Measurements from ENCODE around the gene ZBTB46.

DNA sequence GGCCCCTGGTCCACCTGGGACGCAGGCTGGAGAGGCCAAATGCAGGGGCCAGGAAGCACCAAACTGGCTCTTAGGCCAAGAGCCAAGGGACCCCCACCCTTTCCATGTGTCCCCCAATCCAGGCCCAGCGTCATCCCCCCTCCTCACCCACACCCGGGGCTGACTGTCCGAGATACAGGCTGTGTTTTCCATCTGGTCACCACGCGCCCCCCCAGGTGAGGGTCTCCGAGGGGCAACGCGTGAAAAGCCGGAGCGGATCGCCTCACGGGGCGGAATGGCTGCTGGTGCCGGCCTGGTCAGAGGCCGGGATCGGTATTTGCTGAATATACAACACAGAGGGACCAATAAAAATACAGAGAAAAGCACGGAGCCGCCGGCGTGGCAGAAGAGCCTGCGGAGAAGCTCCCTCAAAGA lies 25.0 kb upstream of the ZBTB46 start:
- TF ChIP-seq, protein P1, sequence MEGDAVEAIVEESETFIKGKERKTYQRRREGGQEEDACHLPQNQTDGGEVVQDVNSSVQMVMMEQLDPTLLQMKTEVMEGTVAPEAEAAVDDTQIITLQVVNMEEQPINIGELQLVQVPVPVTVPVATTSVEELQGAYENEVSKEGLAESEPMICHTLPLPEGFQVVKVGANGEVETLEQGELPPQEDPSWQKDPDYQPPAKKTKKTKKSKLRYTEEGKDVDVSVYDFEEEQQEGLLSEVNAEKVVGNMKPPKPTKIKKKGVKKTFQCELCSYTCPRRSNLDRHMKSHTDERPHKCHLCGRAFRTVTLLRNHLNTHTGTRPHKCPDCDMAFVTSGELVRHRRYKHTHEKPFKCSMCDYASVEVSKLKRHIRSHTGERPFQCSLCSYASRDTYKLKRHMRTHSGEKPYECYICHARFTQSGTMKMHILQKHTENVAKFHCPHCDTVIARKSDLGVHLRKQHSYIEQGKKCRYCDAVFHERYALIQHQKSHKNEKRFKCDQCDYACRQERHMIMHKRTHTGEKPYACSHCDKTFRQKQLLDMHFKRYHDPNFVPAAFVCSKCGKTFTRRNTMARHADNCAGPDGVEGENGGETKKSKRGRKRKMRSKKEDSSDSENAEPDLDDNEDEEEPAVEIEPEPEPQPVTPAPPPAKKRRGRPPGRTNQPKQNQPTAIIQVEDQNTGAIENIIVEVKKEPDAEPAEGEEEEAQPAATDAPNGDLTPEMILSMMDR (IDR thresholded peaks at IDR 0.05) = no peak
- TF ChIP-seq POLR2A (IDR thresholded peaks at IDR 0.05) = no peak
- TF ChIP-seq POLR2AphosphoS5 (IDR thresholded peaks at IDR 0.05) = no peak

Data from prostate gland (tissue), 2 donors.